ENCODE measurements around the gene IRX2.

Gene IRX2

GRCh38 chr5:2755681-2756171 lies 4.2 kb upstream of the IRX2 start:
- peak; percentile 72 for DNase-seq

- peak; percentile 77 for DNase-seq
These were observed 3.7 kb upstream of the IRX2 start for GRCh38 chr5:2755076-2755680.

- DNase-seq: peak; percentile 71
These were observed 3.2 kb upstream of the IRX2 start for GRCh38 chr5:2754581-2755075.

- DNase-seq: peak; percentile 51
These were observed 2.3 kb upstream of the IRX2 start for GRCh38 chr5:2753452-2754420.

GRCh38 chr5:2752821-2753439 lies 1.5 kb upstream of the IRX2 start:
- peak; percentile 53 for DNase-seq

GRCh38 chr5:2752059-2752820 lies 763 bp upstream of the IRX2 start:
- DNase-seq: peak; percentile 71

- DNase-seq: peak; percentile 76
These were observed 566 bp downstream of the IRX2 start for GRCh38 chr5:2750758-2751464.

- DNase-seq: peak; percentile 70
These were observed 1.3 kb downstream of the IRX2 start for GRCh38 chr5:2750026-2750757.

- DNase-seq: peak; percentile 64
These were observed 1.9 kb downstream of the IRX2 start for GRCh38 chr5:2749514-2750025.

GRCh38 chr5:2748861-2749513 lies 2.5 kb downstream of the IRX2 start:
- peak; percentile 62 for DNase-seq

- DNase-seq: peak; percentile 24
These were observed 3.2 kb downstream of the IRX2 start for GRCh38 chr5:2748179-2748860.

- peak; percentile 66 for DNase-seq
These were observed 3.9 kb downstream of the IRX2 start for GRCh38 chr5:2747363-2748162.

- DNase-seq: peak; percentile 62
These were observed 4.9 kb downstream of the IRX2 start for GRCh38 chr5:2746561-2747032.

GRCh38 chr5:2744485-2744884 lies 7.0 kb downstream of the IRX2 start:
- DNase-seq: peak; percentile 56

GRCh38 chr5:2742921-2743679 lies 8.4 kb downstream of the IRX2 start:
- peak; percentile 60 for DNase-seq

- DNase-seq: peak; percentile 60
These were observed 9.5 kb downstream of the IRX2 start for GRCh38 chr5:2741956-2742355.

GRCh38 chr5:2740876-2741555 lies 10.5 kb downstream of the IRX2 start:
- peak; percentile 71 for DNase-seq

Measured in eye (tissue), 1 donor.